Activated T-helper 17 cell treated with anti-CD3 and anti-CD28 coated beads, Interleukin-2, amount 50 U/mL, for 72 hours (primary cell): ENCODE results near the gene PDS5A. TPM values are rescaled to one million over a fixed set of nuclear protein-coding genes. Genes with fewer than 3 reads are reported as not detected.
"Not testable (repeated sequence)": the region's sequence is repeated elsewhere in the genome, so short reads cannot be mapped to it uniquely, and the experiment has no call there.

Experiments
- ATAC-seq: fragments of 150-1000 bp; cut with Tn5 transposase; replicated peaks from 2 replicates; pipeline ENCODE4 v1.10.0; 2021; ENCODE audit warnings: mild to moderate bottlenecking, moderate library complexity
- H3K27ac Mint-ChIP-seq: one replicate; pipeline ENCODE4 v1.8.0; 2022; ENCODE audit warnings: mixed read lengths
- H3K27me3 Mint-ChIP-seq: one replicate; pipeline ENCODE4 v1.8.0; 2022; ENCODE audit warnings: mixed read lengths
- H3K36me3 Mint-ChIP-seq: one replicate; pipeline ENCODE4 v1.8.0; 2022; ENCODE audit warnings: low read depth, mild to moderate bottlenecking, mixed read lengths
- H3K4me1 Mint-ChIP-seq: one replicate; pipeline ENCODE4 v1.8.0; 2022; ENCODE audit warnings: mixed read lengths
- H3K4me3 Mint-ChIP-seq: one replicate; pipeline ENCODE4 v1.8.0; 2022; ENCODE audit warnings: mild to moderate bottlenecking, mixed read lengths
- H3K9me3 Mint-ChIP-seq: one replicate; pipeline ENCODE4 v1.8.0; 2022; ENCODE audit warnings: mixed read lengths
- total RNA-seq, 2 donors: library from RNA; stranded (reverse); gene quantifications; one replicate each; pipeline ENCODE4 v1.2.3, GENCODE V29; 2022

The PDS5A gene
- total RNA-seq: 100 to 1,000 TPM in 1 of 2 donors, 10 to 100 TPM in 1; 78.8 to 113 TPM

GRCh38 chr4:39977489-39978377, at the start of gene PDS5A:
Gene PDS5A, minus strand, starts transcription at chr4:39977911. Its CDS starts 1,334 bp downstream, at chr4:39976577.
- Mint-ChIP-seq H3K4me1 (peaks cover 20% of the 10 kb centered on the region), H3K36me3 (peaks cover 39% of the 10 kb centered on the region), H3K27ac (peak within 1 kb of the TSS; percentile 86), H3K4me3 (peak within 1 kb of the TSS; percentile 87), H3K27me3 (no peaks in the 10 kb centered on the region), H3K9me3 (no peaks in the 10 kb centered on the region)
- ATAC-seq: peak; percentile 89

GRCh38 chr4:40024049-40024448, 46.3 kb upstream of the PDS5A start:
- H3K27ac Mint-ChIP-seq, H3K36me3 Mint-ChIP-seq, H3K4me3 Mint-ChIP-seq, H3K4me1 Mint-ChIP-seq, H3K27me3 Mint-ChIP-seq, ATAC-seq, H3K9me3 Mint-ChIP-seq: not testable (repeated sequence)

GRCh38 chr4:40021116-40021515, 43.4 kb upstream of the PDS5A start:
- not testable (repeated sequence) for H3K9me3 Mint-ChIP-seq, H3K36me3 Mint-ChIP-seq, H3K27me3 Mint-ChIP-seq, H3K4me1 Mint-ChIP-seq, ATAC-seq, H3K4me3 Mint-ChIP-seq, H3K27ac Mint-ChIP-seq

- no peak overlapping the region for H3K4me3 Mint-ChIP-seq
- no peaks in the 10 kb centered on the region for H3K27me3 Mint-ChIP-seq
- H3K36me3 Mint-ChIP-seq: no peaks in the 10 kb centered on the region
- ATAC-seq: no peak
- no peak overlapping the region for H3K27ac Mint-ChIP-seq
- no peaks in the 10 kb centered on the region for H3K9me3 Mint-ChIP-seq
- no peaks in the 10 kb centered on the region for H3K4me1 Mint-ChIP-seq
Measured at GRCh38 chr4:40020221-40020620, 42.5 kb upstream of the PDS5A start.

- H3K9me3 Mint-ChIP-seq: no peaks in the 10 kb centered on the region
- H3K27ac Mint-ChIP-seq: no peak overlapping the region
Measured at GRCh38 chr4:40016007-40016406, 38.3 kb upstream of the PDS5A start.

GRCh38 chr4:40003986-40004385, 26.3 kb upstream of the PDS5A start:
- no peaks in the 10 kb centered on the region for H3K27me3 Mint-ChIP-seq
- H3K4me1 Mint-ChIP-seq: no peaks in the 10 kb centered on the region
- no peak overlapping the region for H3K27ac Mint-ChIP-seq
- H3K4me3 Mint-ChIP-seq: no peak overlapping the region
- no peak for ATAC-seq
- no peaks in the 10 kb centered on the region for H3K9me3 Mint-ChIP-seq
- H3K36me3 Mint-ChIP-seq: no peaks in the 10 kb centered on the region

More at GRCh38 chr4:40016007-40016406, 38.3 kb upstream of the PDS5A start:
- Mint-ChIP-seq H3K27me3 (no peaks in the 10 kb centered on the region), H3K4me1 (no peaks in the 10 kb centered on the region), H3K36me3 (no peaks in the 10 kb centered on the region), H3K4me3 (no peak overlapping the region)
- no peak for ATAC-seq

GRCh38 chr4:40000711-40001110, 23.0 kb upstream of the PDS5A start:
- no peak overlapping the region for H3K4me3 Mint-ChIP-seq
- no peaks in the 10 kb centered on the region for H3K36me3 Mint-ChIP-seq
- H3K4me1 Mint-ChIP-seq: no peaks in the 10 kb centered on the region
- H3K27ac Mint-ChIP-seq: no peak overlapping the region
- ATAC-seq: no peak
- H3K27me3 Mint-ChIP-seq: no peaks in the 10 kb centered on the region
- H3K9me3 Mint-ChIP-seq: no peaks in the 10 kb centered on the region

- Mint-ChIP-seq H3K4me3 (no peak overlapping the region), H3K9me3 (no peaks in the 10 kb centered on the region), H3K27me3 (no peaks in the 10 kb centered on the region), H3K36me3 (no peaks in the 10 kb centered on the region), H3K27ac (no peak overlapping the region), H3K4me1 (no peaks in the 10 kb centered on the region)
- ATAC-seq: no peak
Measured at GRCh38 chr4:39998659-39999345, 21.1 kb upstream of the PDS5A start.

- Mint-ChIP-seq H3K9me3 (no peaks in the 10 kb centered on the region), H3K4me1 (no peaks in the 10 kb centered on the region), H3K27ac (no peak overlapping the region), H3K27me3 (no peaks in the 10 kb centered on the region), H3K4me3 (no peak overlapping the region), H3K36me3 (no peaks in the 10 kb centered on the region)
- ATAC-seq: no peak
Measured at GRCh38 chr4:39996811-39997210, 19.1 kb upstream of the PDS5A start.

GRCh38 chr4:39994406-39994805, 16.7 kb upstream of the PDS5A start:
- H3K27me3 Mint-ChIP-seq: no peaks in the 10 kb centered on the region
- no peak overlapping the region for H3K4me3 Mint-ChIP-seq
- no peak overlapping the region for H3K27ac Mint-ChIP-seq
- H3K4me1 Mint-ChIP-seq: no peaks in the 10 kb centered on the region
- no peak for ATAC-seq
- H3K36me3 Mint-ChIP-seq: no peaks in the 10 kb centered on the region
- no peaks in the 10 kb centered on the region for H3K9me3 Mint-ChIP-seq

- H3K27me3 Mint-ChIP-seq, H3K4me3 Mint-ChIP-seq, H3K4me1 Mint-ChIP-seq, H3K27ac Mint-ChIP-seq, H3K36me3 Mint-ChIP-seq, ATAC-seq, H3K9me3 Mint-ChIP-seq: not testable (repeated sequence)
Measured at GRCh38 chr4:39989381-39989780, 11.7 kb upstream of the PDS5A start.

- Mint-ChIP-seq H3K9me3 (no peaks in the 10 kb centered on the region), H3K36me3 (no peaks in the 10 kb centered on the region), H3K4me3 (no peak overlapping the region), H3K27me3 (no peaks in the 10 kb centered on the region), H3K27ac (no peak overlapping the region), H3K4me1 (no peaks in the 10 kb centered on the region)
- no peak for ATAC-seq
Measured at GRCh38 chr4:39987485-39987884, 9.8 kb upstream of the PDS5A start.

- Mint-ChIP-seq H3K9me3 (no peaks in the 10 kb centered on the region), H3K27me3 (no peaks in the 10 kb centered on the region), H3K4me1 (peaks cover 11% of the 10 kb centered on the region), H3K4me3 (peak overlapping the region; percentile 84), H3K27ac (no peak overlapping the region), H3K36me3 (peaks cover 28% of the 10 kb centered on the region)
- no peak for ATAC-seq
Measured at GRCh38 chr4:39978904-39979303, 1.2 kb upstream of the PDS5A start.

GRCh38 chr4:39978378-39978775, 666 bp upstream of the PDS5A start:
- Mint-ChIP-seq H3K27me3 (no peaks in the 10 kb centered on the region), H3K4me1 (peaks cover 15% of the 10 kb centered on the region), H3K36me3 (peaks cover 33% of the 10 kb centered on the region), H3K27ac (peak overlapping the region; percentile 86), H3K4me3 (peak overlapping the region; percentile 84), H3K9me3 (no peaks in the 10 kb centered on the region)
- ATAC-seq: no peak

- Mint-ChIP-seq H3K27ac (peak overlapping the region; percentile 82), H3K27me3 (no peaks in the 10 kb centered on the region)
Measured at GRCh38 chr4:39976945-39977488, 694 bp downstream of the PDS5A start.

More at GRCh38 chr4:39976945-39977488, 694 bp downstream of the PDS5A start:
- H3K36me3 Mint-ChIP-seq: peaks cover 42% of the 10 kb centered on the region
- H3K4me1 Mint-ChIP-seq: peaks cover 20% of the 10 kb centered on the region
- no peaks in the 10 kb centered on the region for H3K9me3 Mint-ChIP-seq
- peak overlapping the region; percentile 87 for H3K4me3 Mint-ChIP-seq
- ATAC-seq: peak; percentile 19
